HCT116 (cell line): Measurements from ENCODE around the gene CCDC28B.

Experiments
- CEBPB ChIP-seq: IDR thresholded peaks from 2 replicates; pipeline ENCODE4 v1.6.1; 2012; ENCODE audit warnings: low read depth
- RAD21 ChIP-seq: IDR thresholded peaks from 2 replicates; pipeline ENCODE4 v1.6.1; 2012; ENCODE audit warnings: low read depth, mild to moderate bottlenecking

GRCh38 chr1:32231843-32232432, 31.5 kb downstream of the CCDC28B start:
- TF ChIP-seq RAD21: no peak
- TF ChIP-seq CEBPB: no peak
